IMR-90 (cell line): Measurements from ENCODE around the gene MDFI. TPM values are rescaled to one million over a fixed set of nuclear protein-coding genes. Genes with fewer than 3 reads are reported as not detected.

Experiments
- ATAC-seq: fragments of 200-7000 bp; cut with Tn5 transposase; 2 replicates; pipeline ENCODE4 v1.9.1; 2020; ENCODE audit warnings: low read depth, mild to moderate bottlenecking, moderate library complexity
- BruUV-seq: library from RNA; stranded (reverse); fragments of 400-500 nt; replicated peaks from 2 replicates; lab custom pipeline; 2021; lab: Mats Ljungman, UMichigan
- CTCF ChIA-PET: fragments of 300-600 bp; formaldehyde crosslinking; extraction: SDS; loops from one replicate; lab custom pipeline; 2021; ENCODE audit warnings: antibody characterized with exemption; lab: Yijun Ruan, JAX
- POLR2A ChIA-PET: fragments of 300-600 bp; sonication (Branson Sonifier 250); formaldehyde crosslinking; loops from one replicate; lab custom pipeline; 2022; ENCODE audit warnings: antibody characterized with exemption; ENCODE audit not compliant: unreplicated experiment; lab: Charles Lee
- DNase-seq: peaks from one replicate; pipeline ENCODE4 v3.0.0; 2013
- H2AFZ ChIP-seq: replicated peaks from 2 replicates; pipeline ENCODE3; 2013; ENCODE audit warnings: low read length, mild to moderate bottlenecking; ENCODE audit not compliant: poor library complexity
- H2AK5ac ChIP-seq: 2 replicates; pipeline ENCODE4 v1.6.1; 2013; ENCODE audit warnings: low read depth, low read length, inconsistent platforms
- H2AK9ac ChIP-seq: replicated peaks from 2 replicates; pipeline ENCODE3; 2013; ENCODE audit warnings: mild to moderate bottlenecking, low read depth, low read length, moderate library complexity; ENCODE audit not compliant: poor library complexity
- H2BK120ac ChIP-seq: 2 replicates; pipeline ENCODE4 v1.6.1; 2013; ENCODE audit warnings: low read depth, low read length, inconsistent platforms
- H2BK15ac ChIP-seq: 3 replicates; pipeline ENCODE4 v1.6.1; 2013; ENCODE audit warnings: low read depth, low read length, inconsistent platforms
- H2BK20ac ChIP-seq: 2 replicates; pipeline ENCODE4 v1.6.1; 2013; ENCODE audit warnings: low read depth, mild to moderate bottlenecking, inconsistent platforms, low read length, moderate library complexity
- H2BK5ac ChIP-seq: 2 replicates; pipeline ENCODE4 v1.6.1; 2013; ENCODE audit warnings: mild to moderate bottlenecking, low read depth, low read length, inconsistent platforms; ENCODE audit not compliant: poor library complexity, severe bottlenecking
- H3K14ac ChIP-seq: replicated peaks from 2 replicates; pipeline ENCODE4 v1.6.1; 2013; ENCODE audit warnings: low read depth, low read length, inconsistent platforms
- H3K18ac ChIP-seq: 2 replicates; pipeline ENCODE4 v1.6.1; 2013; ENCODE audit warnings: low read depth, low read length, control low read depth
- H3K23ac ChIP-seq: 2 replicates; pipeline ENCODE4 v1.6.1; 2013; ENCODE audit warnings: low read depth, low read length, inconsistent platforms
- H3K27ac ChIP-seq: 2 replicates; pipeline ENCODE4 v1.5.1; 2013; ENCODE audit warnings: mild to moderate bottlenecking, control low read depth, low read length; ENCODE audit not compliant: insufficient read depth
- H3K27me3 ChIP-seq: 2 replicates; pipeline ENCODE4 v1.6.1; 2013; ENCODE audit warnings: low read length; ENCODE audit not compliant: control insufficient read depth, insufficient read depth
- H3K36me3 ChIP-seq: 2 replicates; pipeline ENCODE4 v1.6.1; 2013; ENCODE audit warnings: low read length, mixed read lengths; ENCODE audit not compliant: control insufficient read depth, insufficient read depth
- H3K4ac ChIP-seq: 2 replicates; pipeline ENCODE4 v1.6.1; 2013; ENCODE audit warnings: low read depth, low read length, inconsistent platforms
- H3K4me1 ChIP-seq: 2 replicates; pipeline ENCODE4 v1.6.1; 2013; ENCODE audit warnings: low read length, mixed read lengths; ENCODE audit not compliant: control insufficient read depth, insufficient read depth
- H3K4me2 ChIP-seq: 2 replicates; pipeline ENCODE4 v1.6.1; 2013; ENCODE audit warnings: low read depth, mild to moderate bottlenecking, control low read depth, low read length, moderate library complexity
- H3K4me3 ChIP-seq: 2 replicates; pipeline ENCODE4 v1.5.1; 2013; ENCODE audit warnings: low read depth, mild to moderate bottlenecking, control low read depth, low read length, moderate library complexity; ENCODE audit not compliant: insufficient read depth
- H3K56ac ChIP-seq: 2 replicates; pipeline ENCODE4 v1.6.1; 2013; ENCODE audit warnings: low read length, inconsistent platforms; ENCODE audit not compliant: insufficient read depth; ENCODE audit errors: extremely low read depth
- H3K79me1 ChIP-seq, 2 experiments: 2 replicates each; pipeline ENCODE4 v1.6.1; 2013; ENCODE audit warnings: low read length in 2 of 2, inconsistent platforms in 1 of 2, low read depth in 1 of 2
- H3K9ac ChIP-seq: 2 replicates; pipeline ENCODE4 v1.6.1; 2013; ENCODE audit warnings: low read depth, low read length, control low read depth
- H3K9me1 ChIP-seq: 2 replicates; pipeline ENCODE4 v1.6.1; 2013; ENCODE audit warnings: low read length, inconsistent platforms; ENCODE audit not compliant: insufficient read depth
- H3K9me3 ChIP-seq: 2 replicates; pipeline ENCODE4 v1.6.1; 2013; ENCODE audit warnings: low read length; ENCODE audit not compliant: control insufficient read depth, insufficient read depth
- H4K20me1 ChIP-seq: 2 replicates; pipeline ENCODE4 v1.6.1; 2013; ENCODE audit warnings: low read length, inconsistent platforms; ENCODE audit not compliant: insufficient read depth
- H4K5ac ChIP-seq: 2 replicates; pipeline ENCODE4 v1.6.1; 2013; ENCODE audit warnings: mild to moderate bottlenecking, low read depth, low read length, control low read depth
- H4K8ac ChIP-seq, 2 experiments: 2 replicates each; pipeline ENCODE4 v1.6.1; 2013; ENCODE audit warnings: low read depth in 2 of 2, low read length in 2 of 2, control low read depth in 1 of 2, inconsistent platforms in 1 of 2
- H4K91ac ChIP-seq: 2 replicates; pipeline ENCODE4 v1.6.1; 2013; ENCODE audit warnings: low read depth, low read length, inconsistent platforms; ENCODE audit not compliant: insufficient read depth
- CEBPB ChIP-seq: IDR thresholded peaks from 2 replicates; pipeline ENCODE4 v1.6.1; 2012; ENCODE audit warnings: low read depth, low read length, improper control_type of control experiment
- CHD1 ChIP-seq: IDR thresholded peaks from 2 replicates; pipeline ENCODE4 v1.6.1; 2012; ENCODE audit warnings: low read depth, low read length, improper control_type of control experiment
- CTCF ChIP-seq: conservative IDR thresholded peaks from 2 replicates; pipeline ENCODE4 v1.5.1; 2012; ENCODE audit warnings: mild to moderate bottlenecking, low read depth, low read length, improper control_type of control experiment
- ELK1 ChIP-seq: fragments of 150-350 bp; IDR thresholded peaks from 2 replicates; pipeline ENCODE4 v1.6.1; 2016; ENCODE audit warnings: low read depth, mild to moderate bottlenecking, low read length, moderate library complexity, borderline replicate concordance
- FOS ChIP-seq: fragments of 150-350 bp; IDR thresholded peaks from 2 replicates; pipeline ENCODE4 v1.6.1; 2016; ENCODE audit warnings: low read depth, low read length
- MAZ ChIP-seq: IDR thresholded peaks from 2 replicates; pipeline ENCODE4 v1.6.1; 2012; ENCODE audit warnings: low read depth, mild to moderate bottlenecking, low read length, improper control_type of control experiment, moderate library complexity, borderline replicate concordance
- MXI1 ChIP-seq: IDR thresholded peaks from 2 replicates; pipeline ENCODE4 v1.6.1; 2012; ENCODE audit warnings: low read depth, mild to moderate bottlenecking, low read length, moderate library complexity, borderline replicate concordance
- POLR2A ChIP-seq: IDR thresholded peaks from 2 replicates; pipeline ENCODE4 v1.6.1; 2012; ENCODE audit warnings: mild to moderate bottlenecking, low read depth, low read length
- RAD21 ChIP-seq: IDR thresholded peaks from 2 replicates; pipeline ENCODE4 v1.6.1; 2012; ENCODE audit warnings: low read length, improper control_type of control experiment
- RCOR1 ChIP-seq: IDR thresholded peaks from 2 replicates; pipeline ENCODE4 v1.6.1; 2012; ENCODE audit warnings: mild to moderate bottlenecking, low read length, improper control_type of control experiment; ENCODE audit not compliant: insufficient replicate concordance
- RFX5 ChIP-seq: IDR thresholded peaks from 2 replicates; pipeline ENCODE4 v1.8.0; 2012; ENCODE audit warnings: low read depth, mild to moderate bottlenecking, low read length, moderate library complexity
- SMC3 ChIP-seq: fragments of 150-350 bp; IDR thresholded peaks from 2 replicates; pipeline ENCODE4 v1.6.1; 2016; ENCODE audit warnings: low read depth, mild to moderate bottlenecking, antibody characterized with exemption, low read length, moderate library complexity
- WGBS, 2 experiments: methylation state at CpG; one replicate each; pipeline versions ENCODE4 v1.1.5 to v1.1.7; 2013; ENCODE audit warnings: missing lambda C conversion rate in 2 of 2; ENCODE audit not compliant: insufficient read length in 1 of 2; ENCODE audit errors: extremely low coverage in 2 of 2; 5-methylcytosine and 5-hydroxymethylcytosine counted together
- dilution Hi-C: fragments of 300-500 bp; cut with HindIII; formaldehyde crosslinking; loops from one replicate; pipeline ENCODE4 v1.14.3; 2018; ENCODE audit warnings: low sequenced_read_pairs; ENCODE audit not compliant: unreplicated experiment
- in situ Hi-C: fragments of 300-500 bp; cut with MboI; formaldehyde crosslinking; loops from 3 replicates; pipeline ENCODE4 v1.14.3; 2019; ENCODE audit warnings: low sequenced_read_pairs, inconsistent platforms, mixed read lengths
- intact Hi-C: fragments of 100-400 bp; cut with micrococcal nuclease; formaldehyde crosslinking; loops from 2 replicates; pipeline ENCODE4 v1.10.0; 2022
- polyA plus RNA-seq, 3 experiments: library from polyadenylated mRNA; depleted of rRNA; stranded (reverse); fragments of >200 nt; gene quantifications; 2 replicates each; pipeline ENCODE4 v1.2.3, GENCODE V29; 2012; ENCODE audit warnings: low replicate concordance in 1 of 3
- total RNA-seq: library from RNA; depleted of rRNA; stranded (reverse); fragments of >200 nt; gene quantifications from 2 replicates; pipeline ENCODE4 v1.2.3, GENCODE V29; 2012
- TF ChIP-seq, protein P1 (sequence below): fragments of 150-350 bp; IDR thresholded peaks from 2 replicates; pipeline ENCODE4 v1.6.1; 2017; ENCODE audit warnings: mild to moderate bottlenecking, antibody characterized with exemption, low read length, low read depth

MDFI gene
- total and polyA plus RNA-seq, 2 of the 4 experiments (the other 2 are of a cell fraction), result 0.18 to 0.29 TPM

DNA sequence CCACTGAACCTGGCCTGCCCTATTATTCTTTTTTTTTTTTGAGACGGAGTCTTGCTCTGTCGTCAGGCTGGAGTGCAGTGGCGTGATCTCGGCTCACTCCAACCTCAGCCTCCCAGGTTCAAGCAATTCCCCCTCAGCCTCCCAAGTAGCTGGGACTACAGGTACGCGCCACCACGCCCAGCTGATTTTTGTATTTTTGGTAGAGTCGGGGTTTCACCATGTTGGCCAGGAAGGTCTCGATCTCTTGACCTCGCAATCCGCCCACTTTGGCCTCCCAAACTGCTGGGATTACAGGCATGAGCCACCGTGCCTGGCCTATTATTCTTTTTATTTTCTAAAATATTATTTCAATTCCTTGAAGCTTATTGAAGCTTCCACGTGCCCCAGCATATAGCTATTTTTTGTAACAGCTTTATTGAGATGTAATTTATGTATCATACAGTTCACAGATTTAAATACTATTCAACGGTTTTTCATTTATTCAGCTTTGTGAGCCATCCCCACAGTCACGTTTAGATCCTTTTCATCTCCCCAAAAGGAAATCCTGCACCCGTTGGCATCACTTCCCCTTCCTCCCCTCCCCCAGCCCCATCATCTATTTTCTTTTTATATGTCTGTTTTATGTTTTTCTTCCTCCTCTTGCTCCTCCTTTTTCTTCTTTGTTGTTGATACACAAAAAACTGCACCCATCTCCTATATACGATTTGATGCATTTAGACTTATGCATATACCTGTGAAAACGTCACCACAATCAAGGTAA lies 13.5 kb upstream of the MDFI start:
- dilution Hi-C loops, result no loop called here
- Histone ChIP-seq H4K5ac (no peak overlapping the region), H2BK15ac (no peak overlapping the region), H3K36me3 (no peaks in the 10 kb centered on the region), H4K20me1 (no peaks in the 10 kb centered on the region), H3K23ac (no peak overlapping the region), H2BK20ac (no peak overlapping the region), H3K9me1 (no peaks in the 10 kb centered on the region), H3K27me3 (peaks cover 26% of the 10 kb centered on the region), H3K4ac (no peak overlapping the region), H2BK120ac (no peak overlapping the region), H4K8ac (no peak overlapping the region), H3K56ac (no peak overlapping the region), H3K79me1 (no peaks in the 10 kb centered on the region), H3K14ac (no peak overlapping the region), H2AK5ac (no peak overlapping the region), H3K9ac (no peak overlapping the region), H3K4me1 (no peaks in the 10 kb centered on the region), H3K9me3 (peaks cover 10% of the 10 kb centered on the region), H2AK9ac (no peak overlapping the region), H3K4me2 (no peak overlapping the region), H2BK5ac (no peak overlapping the region), H3K4me3 (no peak overlapping the region), H4K91ac (no peak overlapping the region), H3K18ac (no peak overlapping the region), H2AFZ (no peak overlapping the region), H3K27ac (no peak overlapping the region)
- TF ChIP-seq POLR2A (no peak), RFX5 (no peak), RCOR1 (no peak), CHD1 (no peak), SMC3 (no peak), CTCF (no peak), MAZ (no peak), MXI1 (no peak), FOS (no peak), RAD21 (no peak), ELK1 (no peak), CEBPB (no peak)
- TF ChIP-seq, protein P1, sequence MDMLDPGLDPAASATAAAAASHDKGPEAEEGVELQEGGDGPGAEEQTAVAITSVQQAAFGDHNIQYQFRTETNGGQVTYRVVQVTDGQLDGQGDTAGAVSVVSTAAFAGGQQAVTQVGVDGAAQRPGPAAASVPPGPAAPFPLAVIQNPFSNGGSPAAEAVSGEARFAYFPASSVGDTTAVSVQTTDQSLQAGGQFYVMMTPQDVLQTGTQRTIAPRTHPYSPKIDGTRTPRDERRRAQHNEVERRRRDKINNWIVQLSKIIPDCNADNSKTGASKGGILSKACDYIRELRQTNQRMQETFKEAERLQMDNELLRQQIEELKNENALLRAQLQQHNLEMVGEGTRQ, result no peak
- DNase-seq (no peak), ATAC-seq (no peak)
- BruUV-seq, result no TSS peak
- intact Hi-C loops, result no loop called here
- POLR2A ChIA-PET, result no interaction called here
- CTCF ChIA-PET, result no interaction called here
- 100% methylated on average over 2 of the region's 18 CpGs; no CpG with 5 or more reads in 1 of the 2 experiments for WGBS, 2 experiments
- in situ Hi-C loops, result no loop called here
